B cell (primary cell): ENCODE results near the gene CMTM5.

Source experiments
- EZH2 ChIP-seq: IDR thresholded peaks from 2 replicates; pipeline ENCODE4 v1.6.1; 2012; ENCODE audit warnings: borderline replicate concordance, low read depth, mild to moderate bottlenecking, moderate library complexity, low read length; ENCODE audit not compliant: insufficient read depth, poor library complexity, severe bottlenecking
- TF ChIP-seq, protein P1 (sequence below): fragments of 200-600 bp; IDR thresholded peaks from one replicate; pipeline ENCODE4 v1.8.0; 2022; ENCODE audit warnings: antibody characterized with exemption, mild to moderate bottlenecking

DNA sequence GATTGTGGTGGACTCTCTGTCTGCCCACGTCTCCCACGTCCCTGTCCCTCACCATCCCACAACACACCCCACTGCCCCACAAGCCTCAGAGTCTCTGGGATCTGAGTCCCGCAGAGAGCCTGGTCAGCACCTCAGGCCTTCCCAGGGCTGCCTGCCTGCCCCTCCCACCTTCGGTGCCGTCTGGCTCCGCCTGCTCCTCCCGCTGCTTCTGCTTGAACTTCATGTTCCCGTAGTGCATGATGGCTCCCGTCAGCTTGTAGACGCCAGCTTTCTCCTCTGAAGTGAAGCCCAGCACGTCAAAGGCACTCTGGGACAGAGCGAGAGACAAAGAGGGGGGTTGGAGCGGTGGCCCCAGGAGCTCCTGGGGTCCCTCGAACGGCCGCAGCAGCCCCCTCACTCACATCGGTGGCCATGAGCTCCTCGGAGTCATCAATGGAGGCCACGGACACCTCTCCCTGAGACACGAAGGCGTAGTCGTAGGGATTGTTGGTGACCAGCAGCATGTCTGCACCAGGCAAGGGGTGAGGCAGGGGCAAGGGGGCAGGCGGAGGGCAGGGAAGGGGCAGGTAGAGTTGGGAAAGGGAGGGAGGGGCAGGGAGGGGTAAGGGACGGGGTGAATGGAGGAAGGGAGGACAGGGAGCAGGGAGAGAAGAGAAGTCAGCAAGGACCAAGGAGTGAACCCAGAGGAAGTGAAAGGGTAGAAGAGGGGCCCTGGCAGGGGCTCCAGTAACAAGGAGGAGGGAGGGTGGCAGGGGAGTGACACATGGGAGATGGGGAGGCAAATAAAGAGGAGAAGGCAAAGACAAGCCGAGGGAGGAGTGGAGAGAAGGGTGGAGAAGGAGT is 25.7 kb downstream of the CMTM5 start:
- no peak for TF ChIP-seq EZH2
- TF ChIP-seq, protein P1, sequence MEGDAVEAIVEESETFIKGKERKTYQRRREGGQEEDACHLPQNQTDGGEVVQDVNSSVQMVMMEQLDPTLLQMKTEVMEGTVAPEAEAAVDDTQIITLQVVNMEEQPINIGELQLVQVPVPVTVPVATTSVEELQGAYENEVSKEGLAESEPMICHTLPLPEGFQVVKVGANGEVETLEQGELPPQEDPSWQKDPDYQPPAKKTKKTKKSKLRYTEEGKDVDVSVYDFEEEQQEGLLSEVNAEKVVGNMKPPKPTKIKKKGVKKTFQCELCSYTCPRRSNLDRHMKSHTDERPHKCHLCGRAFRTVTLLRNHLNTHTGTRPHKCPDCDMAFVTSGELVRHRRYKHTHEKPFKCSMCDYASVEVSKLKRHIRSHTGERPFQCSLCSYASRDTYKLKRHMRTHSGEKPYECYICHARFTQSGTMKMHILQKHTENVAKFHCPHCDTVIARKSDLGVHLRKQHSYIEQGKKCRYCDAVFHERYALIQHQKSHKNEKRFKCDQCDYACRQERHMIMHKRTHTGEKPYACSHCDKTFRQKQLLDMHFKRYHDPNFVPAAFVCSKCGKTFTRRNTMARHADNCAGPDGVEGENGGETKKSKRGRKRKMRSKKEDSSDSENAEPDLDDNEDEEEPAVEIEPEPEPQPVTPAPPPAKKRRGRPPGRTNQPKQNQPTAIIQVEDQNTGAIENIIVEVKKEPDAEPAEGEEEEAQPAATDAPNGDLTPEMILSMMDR: no peak
